Measurements from ENCODE around the gene GPRC5B.

GPRC5B gene

DNA sequence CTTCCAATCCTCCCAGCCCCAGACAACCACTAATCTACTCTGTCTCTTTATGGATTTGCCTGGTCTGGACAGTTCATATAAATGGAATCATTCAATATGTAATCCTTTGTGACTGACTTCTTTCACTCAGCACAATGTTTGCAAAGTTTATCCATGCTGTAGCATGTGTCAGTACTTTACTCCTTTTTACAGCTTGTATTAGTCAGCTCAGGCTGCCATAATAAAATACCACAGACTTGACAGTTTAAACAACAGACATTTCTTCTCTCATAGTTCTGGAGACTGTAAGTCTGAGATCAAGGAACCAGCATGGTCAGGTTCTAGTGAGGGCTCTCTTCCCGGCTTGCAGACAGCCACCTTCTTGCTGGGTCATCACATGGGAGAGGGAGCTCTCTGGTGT lies 41.3 kb downstream of the GPRC5B start:
- Histone ChIP-seq H3K4me1 (ENCODE audit: insufficient read depth, low read length) (peaks cover 4% of the 10 kb centered on the region), H2AFZ (ENCODE audit: low read depth, low read length) (no peak overlapping the region)

GRCh38 chr16:19842426-19843157 lies 42.1 kb downstream of the GPRC5B start:
- Histone ChIP-seq H3K4me3 (ENCODE audit: low read length) (no peak overlapping the region), H3K27me3 (ENCODE audit: insufficient read depth, low read length) (no peaks in the 10 kb centered on the region), H2AFZ (ENCODE audit: low read depth, low read length) (no peak overlapping the region), H3K9me3 (ENCODE audit: low read length) (no peaks in the 10 kb centered on the region), H3K36me3 (ENCODE audit: insufficient read depth, low read length) (no peaks in the 10 kb centered on the region), H3K4me1 (ENCODE audit: insufficient read depth, low read length) (peaks cover 11% of the 10 kb centered on the region)

More for the DNA sequence above, 41.3 kb downstream of the GPRC5B start:
- Histone ChIP-seq H3K27me3 (ENCODE audit: insufficient read depth, low read length) (no peaks in the 10 kb centered on the region), H3K4me3 (ENCODE audit: low read length) (no peak overlapping the region), H3K9me3 (ENCODE audit: low read length) (no peaks in the 10 kb centered on the region), H3K36me3 (ENCODE audit: insufficient read depth, low read length) (no peaks in the 10 kb centered on the region)

DNA sequence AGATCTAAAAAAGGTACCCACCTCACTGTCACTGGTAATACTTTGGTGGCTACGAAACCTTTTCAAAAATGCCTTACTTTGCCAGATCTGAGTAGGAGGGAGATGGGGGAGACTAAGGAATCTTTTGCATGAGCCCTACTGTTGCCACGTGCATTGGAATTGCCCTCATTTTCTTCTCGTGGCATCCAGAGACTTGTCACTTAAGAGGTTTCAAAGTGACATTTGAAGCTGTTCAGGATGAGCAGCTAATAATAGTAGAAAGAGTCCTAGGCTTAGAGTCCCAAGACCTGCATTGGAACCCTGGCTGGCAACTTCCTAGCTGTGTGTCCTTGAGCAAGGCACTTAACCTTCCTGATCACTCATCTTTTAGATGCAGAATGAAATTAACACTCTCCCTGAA lies 43.5 kb downstream of the GPRC5B start:
- Histone ChIP-seq H3K27me3 (ENCODE audit: insufficient read depth, low read length) (no peaks in the 10 kb centered on the region), H3K36me3 (ENCODE audit: insufficient read depth, low read length) (no peaks in the 10 kb centered on the region), H3K4me3 (ENCODE audit: low read length) (no peak overlapping the region), H2AFZ (ENCODE audit: low read depth, low read length) (no peak overlapping the region), H3K9me3 (ENCODE audit: low read length) (no peaks in the 10 kb centered on the region), H3K4me1 (ENCODE audit: insufficient read depth, low read length) (peaks cover 11% of the 10 kb centered on the region)

- Histone ChIP-seq H3K4me3 (ENCODE audit: low read length) (no peak overlapping the region), H3K36me3 (ENCODE audit: insufficient read depth, low read length) (no peaks in the 10 kb centered on the region), H3K4me1 (ENCODE audit: insufficient read depth, low read length) (peaks cover 11% of the 10 kb centered on the region), H3K27me3 (ENCODE audit: insufficient read depth, low read length) (no peaks in the 10 kb centered on the region), H3K9me3 (ENCODE audit: low read length) (no peaks in the 10 kb centered on the region), H2AFZ (ENCODE audit: low read depth, low read length) (no peak overlapping the region)
These were observed 44.0 kb downstream of the GPRC5B start for GRCh38 chr16:19840524-19841110.

DNA sequence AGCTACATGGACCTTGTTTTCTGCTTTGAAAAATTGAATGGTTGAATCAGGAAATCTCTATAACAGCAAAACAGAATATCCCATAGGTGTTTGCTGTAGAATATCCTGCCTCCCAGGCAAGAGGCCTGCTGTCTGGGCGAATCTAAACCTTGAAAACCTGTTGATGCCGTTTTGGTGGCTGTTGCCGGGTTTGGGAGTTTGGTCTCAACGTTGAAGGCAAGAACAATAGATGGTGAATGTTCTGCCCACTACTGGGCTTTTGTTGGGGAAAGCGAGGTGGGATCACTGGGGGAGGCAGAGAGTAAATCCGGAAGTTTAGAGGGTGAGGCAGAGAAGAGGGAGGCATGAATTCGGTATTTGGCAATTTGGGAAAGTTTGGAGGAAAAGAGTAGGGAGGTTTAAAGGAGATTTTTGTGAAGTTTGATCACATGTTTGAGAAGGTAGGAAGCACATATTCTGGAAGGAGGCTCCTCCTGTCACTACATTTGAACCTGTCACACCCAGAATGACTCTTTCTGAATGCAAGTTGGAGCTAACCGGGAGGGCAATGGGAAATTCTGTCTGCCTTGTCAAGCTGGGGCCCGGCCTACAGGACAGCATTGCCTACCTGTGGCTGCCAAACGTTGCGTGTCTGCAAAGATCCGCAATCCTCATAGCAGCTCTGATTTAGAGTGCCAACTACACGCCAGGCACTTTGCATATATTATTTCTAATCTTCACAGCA lies 46.5 kb downstream of the GPRC5B start:
- Histone ChIP-seq H3K9me3 (ENCODE audit: low read length) (no peaks in the 10 kb centered on the region), H3K4me1 (ENCODE audit: insufficient read depth, low read length) (peaks cover 7% of the 10 kb centered on the region), H3K4me3 (ENCODE audit: low read length) (no peak overlapping the region), H3K27me3 (ENCODE audit: insufficient read depth, low read length) (no peaks in the 10 kb centered on the region), H2AFZ (ENCODE audit: low read depth, low read length) (no peak overlapping the region), H3K36me3 (ENCODE audit: insufficient read depth, low read length) (no peaks in the 10 kb centered on the region)

- Histone ChIP-seq H3K36me3 (ENCODE audit: insufficient read depth, low read length) (no peaks in the 10 kb centered on the region), H3K27me3 (ENCODE audit: insufficient read depth, low read length) (no peaks in the 10 kb centered on the region), H3K4me1 (ENCODE audit: insufficient read depth, low read length) (peaks cover 7% of the 10 kb centered on the region), H3K9me3 (ENCODE audit: low read length) (no peaks in the 10 kb centered on the region), H3K4me3 (ENCODE audit: low read length) (no peak overlapping the region), H2AFZ (ENCODE audit: low read depth, low read length) (no peak overlapping the region)
These were observed 47.2 kb downstream of the GPRC5B start for GRCh38 chr16:19837331-19837980.

DNA sequence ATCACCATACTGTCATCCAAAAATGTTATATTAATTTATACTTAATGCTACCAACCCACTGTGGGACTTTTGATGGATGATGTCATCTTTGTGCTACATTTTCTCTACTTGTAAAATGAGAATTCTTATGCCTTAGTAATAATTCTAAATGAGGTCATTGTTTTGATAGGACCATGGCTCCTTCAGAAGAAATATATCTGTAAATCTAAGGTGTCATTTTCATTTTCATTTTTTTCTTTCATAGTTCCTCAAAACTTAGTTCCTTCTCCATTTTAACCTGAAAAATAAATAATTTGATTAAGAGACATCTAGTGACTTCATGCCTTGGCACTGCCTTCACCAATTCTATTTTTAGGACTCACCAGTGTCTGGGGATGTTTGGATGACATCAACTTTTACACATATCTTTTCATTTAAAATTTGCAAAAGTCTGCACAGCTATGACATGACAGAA lies 48.7 kb downstream of the GPRC5B start:
- Histone ChIP-seq H2AFZ (ENCODE audit: low read depth, low read length) (no peak overlapping the region), H3K27me3 (ENCODE audit: insufficient read depth, low read length) (no peaks in the 10 kb centered on the region), H3K9me3 (ENCODE audit: low read length) (no peaks in the 10 kb centered on the region), H3K4me1 (ENCODE audit: insufficient read depth, low read length) (peaks cover 7% of the 10 kb centered on the region), H3K36me3 (ENCODE audit: insufficient read depth, low read length) (no peaks in the 10 kb centered on the region), H3K4me3 (ENCODE audit: low read length) (no peak overlapping the region)

DNA sequence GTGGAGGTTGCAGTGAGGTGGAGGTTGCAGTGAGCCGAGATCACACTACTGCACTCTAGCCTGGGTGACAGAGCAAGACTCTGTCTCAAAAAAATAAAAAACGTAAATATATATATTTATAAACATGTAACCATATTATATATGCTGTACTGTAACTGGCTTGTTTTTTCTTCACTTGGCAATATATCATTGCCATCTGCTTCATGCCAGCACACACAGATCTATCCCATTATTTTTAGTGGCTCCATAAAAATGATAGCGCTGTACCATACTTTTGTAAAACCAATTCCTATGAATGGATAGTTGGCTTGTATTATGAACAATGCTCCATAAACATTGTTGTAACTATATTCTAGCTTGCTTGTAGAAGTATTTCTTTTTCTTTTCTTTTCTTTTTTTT lies 49.5 kb downstream of the GPRC5B start:
- Histone ChIP-seq H3K9me3 (ENCODE audit: low read length) (no peaks in the 10 kb centered on the region), H3K4me1 (ENCODE audit: insufficient read depth, low read length) (peaks cover 7% of the 10 kb centered on the region), H3K27me3 (ENCODE audit: insufficient read depth, low read length) (no peaks in the 10 kb centered on the region), H3K4me3 (ENCODE audit: low read length) (no peak overlapping the region), H2AFZ (ENCODE audit: low read depth, low read length) (no peak overlapping the region), H3K36me3 (ENCODE audit: insufficient read depth, low read length) (peaks cover 3% of the 10 kb centered on the region)

GRCh38 chr16:19833581-19833980 lies 51.1 kb downstream of the GPRC5B start:
- H3K4me1 ChIP-seq (ENCODE audit: insufficient read depth, low read length) = peaks cover 7% of the 10 kb centered on the region
- no peak overlapping the region for H3K4me3 ChIP-seq (ENCODE audit: low read length)
- no peaks in the 10 kb centered on the region for H3K27me3 ChIP-seq (ENCODE audit: insufficient read depth, low read length)

GRCh38 chr16:19833176-19833575 lies 51.5 kb downstream of the GPRC5B start:
- Histone ChIP-seq H2AFZ (ENCODE audit: low read depth, low read length) (no peak overlapping the region), H3K4me1 (ENCODE audit: insufficient read depth, low read length) (peaks cover 6% of the 10 kb centered on the region), H3K9me3 (ENCODE audit: low read length) (no peaks in the 10 kb centered on the region), H3K27me3 (ENCODE audit: insufficient read depth, low read length) (no peaks in the 10 kb centered on the region), H3K36me3 (ENCODE audit: insufficient read depth, low read length) (peaks cover 6% of the 10 kb centered on the region), H3K4me3 (ENCODE audit: low read length) (no peak overlapping the region)

More at GRCh38 chr16:19833581-19833980, 51.1 kb downstream of the GPRC5B start:
- peaks cover 5% of the 10 kb centered on the region for H3K36me3 ChIP-seq (ENCODE audit: insufficient read depth, low read length)
- no peak overlapping the region for H2AFZ ChIP-seq (ENCODE audit: low read depth, low read length)
- H3K9me3 ChIP-seq (ENCODE audit: low read length) = no peaks in the 10 kb centered on the region

GRCh38 chr16:19831678-19832077 lies 53.0 kb downstream of the GPRC5B start:
- Histone ChIP-seq H3K36me3 (ENCODE audit: insufficient read depth, low read length) (peaks cover 8% of the 10 kb centered on the region), H2AFZ (ENCODE audit: low read depth, low read length) (no peak overlapping the region), H3K9me3 (ENCODE audit: low read length) (no peaks in the 10 kb centered on the region), H3K27me3 (ENCODE audit: insufficient read depth, low read length) (no peaks in the 10 kb centered on the region), H3K4me1 (ENCODE audit: insufficient read depth, low read length) (peaks cover 3% of the 10 kb centered on the region), H3K4me3 (ENCODE audit: low read length) (no peak overlapping the region)

DNA sequence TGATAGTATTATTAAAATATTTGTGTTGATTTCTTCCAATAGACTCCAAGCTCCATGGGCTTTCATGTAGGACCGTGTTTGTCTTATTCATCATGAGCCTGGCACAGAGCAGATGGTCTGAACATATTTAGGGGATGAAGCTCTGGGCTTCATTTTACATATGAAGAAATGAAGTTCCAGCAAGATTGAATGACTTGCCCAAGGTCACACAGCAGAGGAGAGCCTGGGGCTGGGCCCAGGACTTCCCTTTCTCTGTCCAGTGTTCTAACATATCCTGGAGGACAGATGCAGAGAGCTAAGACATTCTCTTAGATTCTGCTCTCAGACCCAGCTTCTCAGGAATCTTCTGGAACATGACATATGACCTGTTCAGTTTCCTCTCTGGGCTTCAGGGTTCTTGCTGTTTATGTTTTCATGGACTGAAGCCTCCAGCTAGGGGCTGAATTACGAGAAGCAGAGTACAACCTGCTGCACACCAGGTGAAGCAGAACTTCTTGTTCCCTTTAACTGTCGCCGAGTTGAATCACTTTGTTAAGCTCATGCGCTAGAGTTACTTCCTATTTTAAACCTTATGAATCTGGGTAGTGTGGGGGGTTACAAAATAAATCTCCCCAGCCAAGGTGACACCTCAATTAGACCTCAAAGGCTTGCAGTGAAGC lies 53.6 kb downstream of the GPRC5B start:
- Histone ChIP-seq H2AFZ (ENCODE audit: low read depth, low read length) (no peak overlapping the region), H3K4me1 (ENCODE audit: insufficient read depth, low read length) (peaks cover 3% of the 10 kb centered on the region), H3K4me3 (ENCODE audit: low read length) (no peak overlapping the region), H3K9me3 (ENCODE audit: low read length) (no peaks in the 10 kb centered on the region), H3K27me3 (ENCODE audit: insufficient read depth, low read length) (no peaks in the 10 kb centered on the region), H3K36me3 (ENCODE audit: insufficient read depth, low read length) (peaks cover 8% of the 10 kb centered on the region)
